SK-N-MC (cell line): ENCODE data around the gene KIF26B.

Experiments
- EZH2 ChIP-seq: fragments of 200-600 bp; sonication (generic); IDR thresholded peaks from one replicate; pipeline ENCODE4 v1.6.1; 2017; ENCODE audit warnings: antibody characterized with exemption
- POLR2AphosphoS5 ChIP-seq: IDR thresholded peaks from 2 replicates; pipeline ENCODE4 v1.6.1; 2012; ENCODE audit warnings: mild to moderate bottlenecking, low read depth, low read length, borderline replicate concordance

- TF ChIP-seq EZH2: no peak
- no peak for TF ChIP-seq POLR2AphosphoS5
Measured at GRCh38 chr1:245458761-245459174, 304.0 kb downstream of the KIF26B start.
